GM18873 (cell line): ENCODE data around the gene XRRA1.

Experiments
- ATAC-seq: cut with Tn5 transposase; IDR thresholded peaks from one replicate; pipeline ENCODE4 v1.9.1; 2021; ENCODE audit warnings: mild to moderate bottlenecking, moderate library complexity, moderate number of reproducible peaks; ENCODE audit not compliant: unreplicated experiment, low FRiP score

XRRA1 gene

GRCh38 chr11:74952752-74953151 lies 3.9 kb upstream of the XRRA1 start:
- no peak for ATAC-seq

GRCh38 chr11:74951226-74951625 lies 2.3 kb upstream of the XRRA1 start:
- ATAC-seq: no peak

- ATAC-seq: no peak
These were observed 1.6 kb upstream of the XRRA1 start for GRCh38 chr11:74950374-74950969.

- no peak for ATAC-seq
These were observed 854 bp upstream of the XRRA1 start for GRCh38 chr11:74949753-74950137.

- peak; percentile 3 for ATAC-seq
These were observed 369 bp downstream of the XRRA1 start for GRCh38 chr11:74948546-74948897.

GRCh38 chr11:74942073-74942759 lies 6.7 kb downstream of the XRRA1 start:
- ATAC-seq: no peak

- ATAC-seq: no peak
These were observed 7.4 kb downstream of the XRRA1 start for GRCh38 chr11:74941492-74941891.

- no peak for ATAC-seq
These were observed 11.0 kb downstream of the XRRA1 start for GRCh38 chr11:74937696-74938475.

GRCh38 chr11:74936976-74937375 lies 11.9 kb downstream of the XRRA1 start:
- no peak for ATAC-seq

- ATAC-seq: no peak
These were observed 12.8 kb downstream of the XRRA1 start for GRCh38 chr11:74936087-74936486.

GRCh38 chr11:74935285-74935684 lies 13.6 kb downstream of the XRRA1 start:
- ATAC-seq: no peak

- no peak for ATAC-seq
These were observed 15.1 kb downstream of the XRRA1 start for GRCh38 chr11:74933765-74934164.

GRCh38 chr11:74932797-74933196 lies 16.1 kb downstream of the XRRA1 start:
- ATAC-seq: no peak

- ATAC-seq: no peak
These were observed 16.7 kb downstream of the XRRA1 start for GRCh38 chr11:74932169-74932568.

GRCh38 chr11:74929431-74930363 lies 19.2 kb downstream of the XRRA1 start:
- peak; percentile 55 for ATAC-seq

GRCh38 chr11:74927496-74927895 lies 21.4 kb downstream of the XRRA1 start:
- ATAC-seq: no peak

- ATAC-seq: no peak
These were observed 22.4 kb downstream of the XRRA1 start for GRCh38 chr11:74926304-74927030.

GRCh38 chr11:74925281-74925680 lies 23.6 kb downstream of the XRRA1 start:
- ATAC-seq: no peak

- ATAC-seq: no peak
These were observed 25.8 kb downstream of the XRRA1 start for GRCh38 chr11:74923125-74923524.

GRCh38 chr11:74909812-74910211 lies 39.1 kb downstream of the XRRA1 start:
- ATAC-seq: no peak
